ENCODE measurements around the gene GTF3C5.

Gene GTF3C5

GRCh38 chr9:133050142-133050541, 19.3 kb downstream of the GTF3C5 start:
- peak; percentile 40 for DNase-seq (ENCODE audit: low read depth)
- no peak for TF ChIP-seq CTCF (conservative IDR thresholded peaks at IDR 0.05; ENCODE audit: low read length)

GRCh38 chr9:133050781-133051180, 20.0 kb downstream of the GTF3C5 start:
- H3K4me3 ChIP-seq (ENCODE audit: low read length) = no peak overlapping the region
- no peak for DNase-seq (ENCODE audit: low read depth)
- TF ChIP-seq CTCF (conservative IDR thresholded peaks at IDR 0.05; ENCODE audit: low read length) = no peak

More at GRCh38 chr9:133050142-133050541, 19.3 kb downstream of the GTF3C5 start:
- H3K4me3 ChIP-seq (ENCODE audit: low read length) = no peak overlapping the region

- no peak for TF ChIP-seq CTCF (conservative IDR thresholded peaks at IDR 0.05; ENCODE audit: low read length)
- H3K4me3 ChIP-seq (ENCODE audit: low read length) = no peak overlapping the region
- DNase-seq (ENCODE audit: low read depth) = no peak
Measured at GRCh38 chr9:133051281-133051900, 20.6 kb downstream of the GTF3C5 start.

GRCh38 chr9:133051966-133052539, 21.3 kb downstream of the GTF3C5 start:
- no peak for DNase-seq (ENCODE audit: low read depth)
- H3K4me3 ChIP-seq (ENCODE audit: low read length) = no peak overlapping the region
- no peak for TF ChIP-seq CTCF (conservative IDR thresholded peaks at IDR 0.05; ENCODE audit: low read length)

- TF ChIP-seq CTCF (conservative IDR thresholded peaks at IDR 0.05; ENCODE audit: low read length) = no peak
- H3K4me3 ChIP-seq (ENCODE audit: low read length) = no peak overlapping the region; the same call in 1 of the 2 replicates
- DNase-seq (ENCODE audit: low read depth) = no peak
Measured at GRCh38 chr9:133054194-133054890, 23.5 kb downstream of the GTF3C5 start.

- H3K4me3 ChIP-seq (ENCODE audit: low read length) = no peak overlapping the region; the same call in 1 of the 2 replicates
- no peak for TF ChIP-seq CTCF (conservative IDR thresholded peaks at IDR 0.05; ENCODE audit: low read length)
Measured at GRCh38 chr9:133054966-133055365, 24.2 kb downstream of the GTF3C5 start.

More at GRCh38 chr9:133054966-133055365, 24.2 kb downstream of the GTF3C5 start:
- DNase-seq (ENCODE audit: low read depth) = peak; percentile 97
